ENCODE results near the gene ARFGEF2.

- TF ChIP-seq CTCF (IDR thresholded peaks at IDR 0.05) (no peak), POLR2AphosphoS5 (IDR thresholded peaks at IDR 0.05) (no peak), POLR2A (IDR thresholded peaks at IDR 0.05) (no peak)
Measured at GRCh38 chr20:48875233-48875913, 46.1 kb upstream of the ARFGEF2 start.

Measured in stomach (tissue), 4 donors.